T-helper 1 cell treated with Interleukin-12 subunit alpha and Interleukin-12 subunit beta and Interleukin-4 antibody, amounts not matched to agents 30 μg/mL and 1 μg/mL, for 36 hours (primary cell): Measurements from ENCODE around the gene PRSS21.

Source experiments
- H3K27ac Mint-ChIP-seq: one replicate; pipeline ENCODE4 v1.8.0; 2021; ENCODE audit warnings: mild to moderate bottlenecking, mixed read lengths
- H3K27me3 Mint-ChIP-seq: one replicate; pipeline ENCODE4 v1.8.0; 2021; ENCODE audit warnings: low read depth, mixed read lengths
- H3K36me3 Mint-ChIP-seq: one replicate; pipeline ENCODE4 v1.8.0; 2021; ENCODE audit warnings: low read depth, mixed read lengths
- H3K4me1 Mint-ChIP-seq: one replicate; pipeline ENCODE4 v1.8.0; 2021; ENCODE audit warnings: low read depth, mixed read lengths
- H3K4me3 Mint-ChIP-seq: one replicate; pipeline ENCODE4 v1.8.0; 2021; ENCODE audit warnings: mild to moderate bottlenecking, moderate library complexity, mixed read lengths
- H3K9me3 Mint-ChIP-seq: one replicate; pipeline ENCODE4 v1.8.0; 2021; ENCODE audit warnings: mixed read lengths

The PRSS21 gene

DNA sequence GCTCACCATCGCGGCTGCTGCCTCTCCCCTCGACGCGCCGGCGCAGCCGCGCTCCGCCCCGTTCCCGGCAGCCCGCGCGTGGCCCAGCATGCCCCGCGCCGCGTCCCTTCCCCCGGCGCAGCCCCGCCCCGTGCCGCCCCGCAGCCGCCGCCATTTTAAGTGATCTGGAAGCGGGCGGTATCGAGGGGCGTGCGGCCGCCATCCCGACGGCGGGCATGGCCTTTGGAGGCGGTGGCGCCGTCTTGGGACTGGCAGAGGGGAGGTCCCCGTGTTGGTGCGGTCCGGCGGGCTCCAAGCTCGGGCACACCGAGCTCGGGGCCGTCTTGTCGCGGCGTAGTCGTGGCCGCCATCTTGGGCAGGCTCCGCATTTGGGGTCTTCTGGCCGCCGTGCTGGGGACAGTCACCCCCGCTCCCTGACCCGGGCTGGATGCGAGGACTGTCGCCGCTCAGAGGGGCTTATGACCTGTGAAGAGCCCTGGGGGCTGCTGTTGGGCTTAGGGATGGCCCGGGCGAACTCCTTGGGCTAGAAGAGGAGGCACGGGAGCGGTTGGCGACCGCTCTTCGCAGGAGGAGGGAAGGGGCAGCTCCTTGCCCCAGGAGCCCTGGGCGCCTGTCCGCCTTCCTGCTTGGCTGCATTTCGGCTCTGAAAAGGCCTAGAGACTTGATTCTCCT is 39.7 kb upstream of the PRSS21 start, which contains the start of gene ELOB:
Gene ELOB, minus strand, starts transcription at position 50 of the 672 bp plus-strand sequence. Its CDS starts 41 bp downstream, at position 9.
- Mint-ChIP-seq H3K36me3 (peaks cover 13% of the 10 kb centered on the region), H3K4me3 (peak within 1 kb of the TSS; percentile 95), H3K27ac (peak within 1 kb of the TSS; percentile 94), H3K4me1 (peaks cover 19% of the 10 kb centered on the region), H3K27me3 (no peaks in the 10 kb centered on the region), H3K9me3 (no peaks in the 10 kb centered on the region)

- Mint-ChIP-seq H3K36me3 (peaks cover 8% of the 10 kb centered on the region), H3K4me1 (peaks cover 16% of the 10 kb centered on the region), H3K27ac (peak overlapping the region; percentile 94), H3K4me3 (peak overlapping the region; percentile 91), H3K27me3 (no peaks in the 10 kb centered on the region), H3K9me3 (no peaks in the 10 kb centered on the region)
Measured at GRCh38 chr16:2777903-2778629, 39.0 kb upstream of the PRSS21 start.

DNA sequence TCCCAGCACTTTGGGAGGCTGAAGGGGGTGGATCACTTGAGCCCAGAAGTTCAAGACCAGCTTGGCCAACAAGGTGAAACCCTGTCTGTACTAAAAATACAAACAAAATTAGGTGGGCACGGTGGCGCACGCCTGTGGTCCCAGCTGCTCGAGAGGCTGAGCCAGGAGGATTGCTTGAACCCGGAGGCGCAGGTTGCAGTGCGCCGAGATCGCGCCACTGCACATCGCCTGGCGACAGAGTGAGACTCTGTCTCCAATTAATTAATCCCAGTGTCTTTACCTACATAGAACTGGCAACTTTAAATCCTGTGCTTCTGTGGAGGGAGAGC is 38.4 kb upstream of the PRSS21 start:
- no peaks in the 10 kb centered on the region for H3K27me3 Mint-ChIP-seq
- no peaks in the 10 kb centered on the region for H3K9me3 Mint-ChIP-seq
- H3K36me3 Mint-ChIP-seq, result peaks cover 8% of the 10 kb centered on the region
- H3K4me3 Mint-ChIP-seq, result peak overlapping the region; percentile 91
- H3K27ac Mint-ChIP-seq, result peak overlapping the region; percentile 94
- peaks cover 16% of the 10 kb centered on the region for H3K4me1 Mint-ChIP-seq

GRCh38 chr16:2779151-2779920 is 37.7 kb upstream of the PRSS21 start:
- Mint-ChIP-seq H3K36me3 (peaks cover 6% of the 10 kb centered on the region), H3K27ac (no peak overlapping the region), H3K9me3 (no peaks in the 10 kb centered on the region), H3K4me3 (peak overlapping the region; percentile 31), H3K4me1 (peaks cover 16% of the 10 kb centered on the region), H3K27me3 (no peaks in the 10 kb centered on the region)

- Mint-ChIP-seq H3K36me3 (no peaks in the 10 kb centered on the region), H3K4me1 (peaks cover 19% of the 10 kb centered on the region), H3K27ac (peak overlapping the region; percentile 26), H3K9me3 (no peaks in the 10 kb centered on the region), H3K4me3 (peak overlapping the region; percentile 31), H3K27me3 (peaks cover 4% of the 10 kb centered on the region)
Measured at GRCh38 chr16:2779978-2780898, 36.8 kb upstream of the PRSS21 start.

- Mint-ChIP-seq H3K27ac (no peak overlapping the region), H3K4me3 (no peak overlapping the region), H3K36me3 (no peaks in the 10 kb centered on the region), H3K27me3 (peaks cover 17% of the 10 kb centered on the region), H3K4me1 (peaks cover 14% of the 10 kb centered on the region), H3K9me3 (no peaks in the 10 kb centered on the region)
Measured at GRCh38 chr16:2782583-2783351, 34.3 kb upstream of the PRSS21 start.

- Mint-ChIP-seq H3K27ac (no peak overlapping the region), H3K9me3 (no peaks in the 10 kb centered on the region), H3K4me3 (no peak overlapping the region), H3K27me3 (peaks cover 21% of the 10 kb centered on the region), H3K4me1 (peaks cover 6% of the 10 kb centered on the region), H3K36me3 (no peaks in the 10 kb centered on the region)
Measured at GRCh38 chr16:2783581-2784357, 33.3 kb upstream of the PRSS21 start.

- H3K9me3 Mint-ChIP-seq, result no peaks in the 10 kb centered on the region
- peaks cover 23% of the 10 kb centered on the region for H3K27me3 Mint-ChIP-seq
- H3K27ac Mint-ChIP-seq, result no peak overlapping the region
- H3K4me3 Mint-ChIP-seq, result peak overlapping the region; percentile 63
- H3K4me1 Mint-ChIP-seq, result peaks cover 4% of the 10 kb centered on the region
- no peaks in the 10 kb centered on the region for H3K36me3 Mint-ChIP-seq
Measured at GRCh38 chr16:2784358-2785100, 32.5 kb upstream of the PRSS21 start.

GRCh38 chr16:2785101-2785991 is 31.7 kb upstream of the PRSS21 start:
- Mint-ChIP-seq H3K4me3 (peak overlapping the region; percentile 63), H3K4me1 (peaks cover 4% of the 10 kb centered on the region), H3K9me3 (no peaks in the 10 kb centered on the region), H3K36me3 (no peaks in the 10 kb centered on the region), H3K27me3 (peaks cover 24% of the 10 kb centered on the region), H3K27ac (no peak overlapping the region)

DNA sequence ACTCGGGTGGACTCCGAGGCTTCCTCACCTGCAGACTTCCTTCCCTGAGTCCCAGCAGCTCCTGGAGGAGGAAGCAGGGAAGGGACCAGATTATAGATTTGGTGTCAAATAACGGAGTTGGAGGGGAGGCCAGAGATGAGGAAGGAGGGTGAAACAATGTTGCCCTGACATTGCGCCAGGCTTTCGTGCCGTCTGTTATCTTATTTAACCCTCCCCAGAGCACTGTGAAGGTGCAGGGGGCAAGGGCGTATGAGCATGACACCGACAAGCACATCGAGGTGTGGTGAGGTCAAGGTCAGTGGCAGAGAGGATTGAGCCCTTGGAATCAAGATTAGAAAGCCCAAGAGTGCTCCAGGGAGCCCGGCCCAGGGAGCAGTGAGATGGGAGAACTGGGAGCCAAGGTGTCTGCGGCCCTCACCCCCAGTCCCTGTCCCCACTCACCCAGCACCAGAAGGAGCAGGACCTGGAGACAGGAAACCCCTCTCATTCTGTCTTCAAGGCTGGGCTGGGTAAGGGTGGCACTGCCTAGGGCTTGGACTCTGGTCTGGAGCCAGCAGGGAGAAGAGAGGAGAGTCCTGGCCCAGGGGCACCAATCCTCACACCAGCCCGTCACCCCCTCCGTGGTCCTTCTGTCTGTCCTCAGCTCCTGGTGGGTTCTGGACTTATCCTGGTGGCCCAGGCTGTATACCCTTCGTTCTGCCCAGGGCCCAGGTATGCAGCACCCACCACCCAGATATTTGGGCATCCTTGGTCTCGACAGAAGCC is 30.8 kb upstream of the PRSS21 start:
- Mint-ChIP-seq H3K27ac (no peak overlapping the region), H3K4me1 (peaks cover 4% of the 10 kb centered on the region), H3K4me3 (no peak overlapping the region), H3K9me3 (no peaks in the 10 kb centered on the region), H3K36me3 (no peaks in the 10 kb centered on the region), H3K27me3 (peaks cover 25% of the 10 kb centered on the region)

DNA sequence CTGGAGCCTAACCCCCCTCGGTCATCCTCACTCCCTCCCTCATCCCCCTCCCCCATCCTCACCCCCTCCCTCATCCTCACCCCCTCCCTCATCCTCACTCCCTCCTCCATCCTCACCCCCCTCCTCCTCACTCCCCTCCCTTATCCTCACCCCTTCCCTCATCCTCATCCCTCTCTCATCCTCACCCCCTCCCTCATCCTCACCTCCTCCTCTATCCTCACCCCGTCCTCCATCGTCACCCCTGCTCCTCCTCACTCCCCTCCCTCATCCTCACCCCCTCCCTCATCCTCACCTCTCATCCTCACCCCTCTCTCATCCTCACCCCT is 30.2 kb upstream of the PRSS21 start:
- Mint-ChIP-seq H3K4me3 (no peak overlapping the region), H3K27me3 (peaks cover 28% of the 10 kb centered on the region), H3K27ac (no peak overlapping the region), H3K36me3 (no peaks in the 10 kb centered on the region), H3K4me1 (peaks cover 4% of the 10 kb centered on the region), H3K9me3 (no peaks in the 10 kb centered on the region)
